Glutamatergic neuron (in vitro differentiated cells): ENCODE results near the gene DOCK1. TPM values are rescaled to one million over a fixed set of nuclear protein-coding genes. Genes with fewer than 3 reads are reported as not detected.

Experiments used
- DNase-seq: peaks from one replicate; pipeline ENCODE4 v3.0.0; 2022
- H3K27ac Mint-ChIP-seq: one replicate; pipeline ENCODE4 v1.8.0; 2020; ENCODE audit warnings: mild to moderate bottlenecking, mixed read lengths, inconsistent platforms; ENCODE audit not compliant: unreplicated experiment
- H3K27me3 Mint-ChIP-seq: one replicate; pipeline ENCODE4 v1.8.0; 2020; ENCODE audit warnings: mild to moderate bottlenecking, moderate library complexity, mixed read lengths, inconsistent platforms; ENCODE audit not compliant: unreplicated experiment
- H3K36me3 Mint-ChIP-seq: one replicate; pipeline ENCODE4 v1.8.0; 2020; ENCODE audit warnings: mild to moderate bottlenecking, mixed read lengths, inconsistent platforms; ENCODE audit not compliant: unreplicated experiment
- H3K4me1 Mint-ChIP-seq: one replicate; pipeline ENCODE4 v1.8.0; 2020; ENCODE audit warnings: mild to moderate bottlenecking, low read depth, mixed read lengths, inconsistent platforms; ENCODE audit not compliant: unreplicated experiment
- H3K4me3 Mint-ChIP-seq: one replicate; pipeline ENCODE4 v1.8.0; 2020; ENCODE audit warnings: mild to moderate bottlenecking, mixed read lengths, inconsistent platforms; ENCODE audit not compliant: unreplicated experiment
- H3K9me3 Mint-ChIP-seq: one replicate; pipeline ENCODE4 v1.8.0; 2020; ENCODE audit warnings: mild to moderate bottlenecking, moderate library complexity, mixed read lengths, inconsistent platforms; ENCODE audit not compliant: unreplicated experiment
- CTCF ChIP-seq: fragments of 200-600 bp; sonication (generic); IDR thresholded peaks from one replicate; pipeline ENCODE4 v1.5.0; 2021; ENCODE audit not compliant: partially characterized antibody, unreplicated experiment
- total RNA-seq: library from RNA; stranded (reverse); fragmentation: NEBNext Ultra II Directional; extraction: Animal tissue kit (Norgen Biotek cat#: 25700); gene quantifications from one replicate; pipeline ENCODE4 v1.2.1, GENCODE V29; 2021; ENCODE audit not compliant: unreplicated experiment

The DOCK1 gene
- total RNA-seq, 1 donor from 2014 or later: 19.7 TPM

GRCh38 chr10:127088908-127089307 is 183.7 kb downstream of the DOCK1 start:
- Mint-ChIP-seq H3K9me3 (no peaks in the 10 kb centered on the region), H3K36me3 (peaks cover 5% of the 10 kb centered on the region), H3K4me1 (no peaks in the 10 kb centered on the region), H3K27ac (no peak overlapping the region), H3K27me3 (no peaks in the 10 kb centered on the region), H3K4me3 (no peak overlapping the region)
- no peak for DNase-seq
- TF ChIP-seq CTCF: no peak

GRCh38 chr10:127089446-127089845 is 184.2 kb downstream of the DOCK1 start:
- H3K4me3 Mint-ChIP-seq: no peak overlapping the region
- no peaks in the 10 kb centered on the region for H3K27me3 Mint-ChIP-seq
- H3K27ac Mint-ChIP-seq: no peak overlapping the region
- DNase-seq: no peak
- H3K36me3 Mint-ChIP-seq: peaks cover 5% of the 10 kb centered on the region
- no peaks in the 10 kb centered on the region for H3K9me3 Mint-ChIP-seq
- TF ChIP-seq CTCF: no peak
- H3K4me1 Mint-ChIP-seq: no peaks in the 10 kb centered on the region

GRCh38 chr10:127090138-127090537 is 184.9 kb downstream of the DOCK1 start:
- H3K27me3 Mint-ChIP-seq: no peaks in the 10 kb centered on the region
- peaks cover 5% of the 10 kb centered on the region for H3K36me3 Mint-ChIP-seq

GRCh38 chr10:127091354-127091753 is 186.1 kb downstream of the DOCK1 start:
- H3K9me3 Mint-ChIP-seq: no peaks in the 10 kb centered on the region
- H3K27ac Mint-ChIP-seq: no peak overlapping the region
- H3K36me3 Mint-ChIP-seq: peaks cover 5% of the 10 kb centered on the region
- H3K4me1 Mint-ChIP-seq: no peaks in the 10 kb centered on the region
- H3K4me3 Mint-ChIP-seq: no peak overlapping the region
- TF ChIP-seq CTCF: no peak
- H3K27me3 Mint-ChIP-seq: no peaks in the 10 kb centered on the region
- DNase-seq: no peak

More at GRCh38 chr10:127090138-127090537, 184.9 kb downstream of the DOCK1 start:
- DNase-seq: no peak
- H3K9me3 Mint-ChIP-seq: no peaks in the 10 kb centered on the region
- H3K4me3 Mint-ChIP-seq: no peak overlapping the region
- no peaks in the 10 kb centered on the region for H3K4me1 Mint-ChIP-seq
- no peak overlapping the region for H3K27ac Mint-ChIP-seq
- no peak for TF ChIP-seq CTCF

- Mint-ChIP-seq H3K4me3 (no peak overlapping the region), H3K4me1 (no peaks in the 10 kb centered on the region), H3K27ac (no peak overlapping the region), H3K36me3 (peaks cover 5% of the 10 kb centered on the region), H3K9me3 (no peaks in the 10 kb centered on the region), H3K27me3 (no peaks in the 10 kb centered on the region)
- DNase-seq: no peak
- no peak for TF ChIP-seq CTCF
Observed at GRCh38 chr10:127092916-127093315, 187.7 kb downstream of the DOCK1 start.
